Gastroesophageal sphincter (tissue), 3 donors: ENCODE measurements around the gene IBTK.

Source experiments
- CTCF ChIP-seq, 4 experiments: fragments of 200-600 bp in 2 of 4; fragments of 450-650 bp in 2 of 4; sonication (generic) in 1 of 4; IDR thresholded peaks; one replicate each; pipeline ENCODE4 v1.5.1; 2017 to 2019; ENCODE audit warnings: antibody characterized with exemption in 4 of 4, mild to moderate bottlenecking in 2 of 4, moderate library complexity in 2 of 4
- EP300 ChIP-seq: sonication (generic); formaldehyde crosslinking; IDR thresholded peaks from one replicate; pipeline ENCODE4 v1.6.1; 2017; ENCODE audit warnings: antibody characterized with exemption, mild to moderate bottlenecking

- TF ChIP-seq CTCF (IDR thresholded peaks at IDR 0.05), result no peak
- no peak for TF ChIP-seq EP300
Measured at GRCh38 chr6:82220167-82220566, 27.4 kb downstream of the IBTK start.
